KMS-11 (cell line): ENCODE results near the gene CACNA1A.

Experiments used
- H2AFZ ChIP-seq: fragments of 200-600 bp; sonication (generic); 2 replicates; pipeline ENCODE4 v1.6.1; 2016; ENCODE audit warnings: antibody characterized with exemption, mixed run types, low read depth
- H3K27ac ChIP-seq: fragments of 200-600 bp; sonication (generic); 2 replicates; pipeline ENCODE4 v1.6.1; 2016; ENCODE audit warnings: mild to moderate bottlenecking, mixed run types
- H3K27me3 ChIP-seq: fragments of 200-600 bp; sonication (generic); 2 replicates; pipeline ENCODE4 v1.6.1; 2017; ENCODE audit warnings: mild to moderate bottlenecking, low read depth, mixed run types, moderate library complexity; ENCODE audit not compliant: insufficient read depth
- H3K36me3 ChIP-seq: fragments of 200-600 bp; sonication (generic); 2 replicates; pipeline ENCODE4 v1.6.1; 2017; ENCODE audit warnings: mild to moderate bottlenecking, mixed run types; ENCODE audit not compliant: insufficient read depth
- H3K4me1 ChIP-seq: fragments of 200-600 bp; sonication (generic); 2 replicates; pipeline ENCODE4 v1.6.1; 2016; ENCODE audit warnings: mild to moderate bottlenecking, low read depth, mixed run types; ENCODE audit not compliant: poor library complexity, severe bottlenecking
- H3K4me2 ChIP-seq: fragments of 200-600 bp; sonication (generic); 2 replicates; pipeline ENCODE4 v1.7.0; 2016; ENCODE audit warnings: mild to moderate bottlenecking, mixed run types
- H3K4me3 ChIP-seq: fragments of 200-600 bp; sonication (generic); IDR thresholded peaks from 2 replicates; pipeline ENCODE4 v1.6.1; 2017; ENCODE audit warnings: low read depth, low read length, mixed read lengths; ENCODE audit not compliant: insufficient read depth
- H3K79me2 ChIP-seq: fragments of 200-600 bp; sonication (generic); 2 replicates; pipeline ENCODE4 v1.6.1; 2016; ENCODE audit warnings: low read depth, mixed run types; ENCODE audit not compliant: insufficient read depth
- H3K9ac ChIP-seq: fragments of 200-600 bp; sonication (generic); 2 replicates; pipeline ENCODE4 v1.6.1; 2016; ENCODE audit warnings: mild to moderate bottlenecking, mixed run types
- H4K20me1 ChIP-seq: fragments of 200-600 bp; sonication (generic); 2 replicates; pipeline ENCODE4 v1.6.1; 2016; ENCODE audit warnings: mild to moderate bottlenecking, mixed run types; ENCODE audit not compliant: insufficient read depth
- CTCF ChIP-seq: fragments of 200-600 bp; sonication (generic); conservative IDR thresholded peaks from 2 replicates; pipeline ENCODE4 v1.6.1; 2017; ENCODE audit warnings: low read depth, mild to moderate bottlenecking, antibody characterized with exemption, low read length, moderate library complexity, mixed read lengths

The CACNA1A gene

GRCh38 chr19:13483215-13483614 is 23.1 kb downstream of the CACNA1A start:
- no peaks in the 10 kb centered on the region; the same call in 1 of the 2 replicates for H3K27me3 ChIP-seq
- H3K4me1 ChIP-seq: no peaks in the 10 kb centered on the region
- H3K4me3 ChIP-seq: no peak overlapping the region
- no peaks in the 10 kb centered on the region for H3K36me3 ChIP-seq
- no peak for TF ChIP-seq CTCF
- H3K4me2 ChIP-seq: no peak overlapping the region
- no peaks in the 10 kb centered on the region for H3K79me2 ChIP-seq
- H3K27ac ChIP-seq: no peak overlapping the region
- no peak overlapping the region for H2AFZ ChIP-seq
- no peaks in the 10 kb centered on the region for H4K20me1 ChIP-seq
- H3K9ac ChIP-seq: no peak overlapping the region

GRCh38 chr19:13478576-13478975 is 27.7 kb downstream of the CACNA1A start:
- Histone ChIP-seq H3K27ac (no peak overlapping the region), H3K4me2 (no peak overlapping the region), H3K36me3 (no peaks in the 10 kb centered on the region), H3K9ac (no peak overlapping the region), H2AFZ (no peak overlapping the region), H3K79me2 (no peaks in the 10 kb centered on the region), H3K4me3 (no peak overlapping the region), H3K4me1 (no peaks in the 10 kb centered on the region), H4K20me1 (no peaks in the 10 kb centered on the region), H3K27me3 (no peaks in the 10 kb centered on the region; the same call in 1 of the 2 replicates)
- no peak for TF ChIP-seq CTCF

- H3K4me1 ChIP-seq: no peaks in the 10 kb centered on the region
- H4K20me1 ChIP-seq: no peaks in the 10 kb centered on the region
- no peaks in the 10 kb centered on the region for H3K79me2 ChIP-seq
- H3K4me3 ChIP-seq: no peak overlapping the region
- no peak for TF ChIP-seq CTCF
- H3K36me3 ChIP-seq: no peaks in the 10 kb centered on the region
- H3K9ac ChIP-seq: no peak overlapping the region
- no peak overlapping the region for H3K27ac ChIP-seq
- no peaks in the 10 kb centered on the region; the same call in 1 of the 2 replicates for H3K27me3 ChIP-seq
- no peak overlapping the region for H2AFZ ChIP-seq
- H3K4me2 ChIP-seq: no peak overlapping the region
Observed at GRCh38 chr19:13476071-13476470, 30.2 kb downstream of the CACNA1A start.

- no peak overlapping the region for H3K9ac ChIP-seq
- no peaks in the 10 kb centered on the region for H4K20me1 ChIP-seq
- H3K4me1 ChIP-seq: no peaks in the 10 kb centered on the region
- no peaks in the 10 kb centered on the region for H3K79me2 ChIP-seq
- no peak overlapping the region for H3K4me2 ChIP-seq
- TF ChIP-seq CTCF: no peak
- no peaks in the 10 kb centered on the region; the same call in 1 of the 2 replicates for H3K27me3 ChIP-seq
- H2AFZ ChIP-seq: no peak overlapping the region
- no peak overlapping the region for H3K27ac ChIP-seq
- H3K4me3 ChIP-seq: no peak overlapping the region
- no peaks in the 10 kb centered on the region for H3K36me3 ChIP-seq
Observed at GRCh38 chr19:13475044-13475443, 31.2 kb downstream of the CACNA1A start.
